Osteoblast (primary cell): ENCODE data around the gene CECR2. TPM values are rescaled to one million over a fixed set of nuclear protein-coding genes. Genes with fewer than 3 reads are reported as not detected.

Experiments used
- DNase-seq: peaks from one replicate; pipeline ENCODE4 v3.0.0; 2011; ENCODE audit warnings: low spot score, mixed read lengths; ENCODE audit not compliant: insufficient read length; ENCODE audit errors: missing footprints
- H2AFZ ChIP-seq: 2 replicates; pipeline ENCODE4 v1.6.0; 2011; ENCODE audit warnings: mild to moderate bottlenecking, low read length
- H3K27ac ChIP-seq: 2 replicates; pipeline ENCODE4 v1.5.1; 2011; ENCODE audit warnings: mild to moderate bottlenecking, low read depth, low read length, moderate library complexity
- H3K27me3 ChIP-seq: 2 replicates; pipeline ENCODE4 v1.6.0; 2012; ENCODE audit warnings: mild to moderate bottlenecking, control low read depth, inconsistent platforms, low read length, moderate library complexity; ENCODE audit not compliant: insufficient read depth
- H3K36me3 ChIP-seq: 2 replicates; pipeline ENCODE4 v1.5.1; 2011; ENCODE audit warnings: mild to moderate bottlenecking, low read length, control low read depth, moderate library complexity; ENCODE audit not compliant: insufficient read depth
- H3K4me1 ChIP-seq: 2 replicates; pipeline ENCODE4 v1.5.1; 2011; ENCODE audit warnings: mild to moderate bottlenecking, low read length, control low read depth, moderate library complexity; ENCODE audit not compliant: insufficient read depth
- H3K4me2 ChIP-seq: 2 replicates; pipeline ENCODE4 v1.6.0; 2011; ENCODE audit warnings: mild to moderate bottlenecking, low read length; ENCODE audit not compliant: insufficient read depth
- H3K4me3 ChIP-seq: fragments of 200-600 bp; sonication (generic); 3 replicates; pipeline ENCODE4 v1.5.1; 2012; ENCODE audit warnings: mild to moderate bottlenecking, low read length, inconsistent platforms; ENCODE audit not compliant: insufficient read depth
- H3K79me2 ChIP-seq: 2 replicates; pipeline ENCODE4 v1.6.0; 2012; ENCODE audit warnings: mild to moderate bottlenecking, low read length, control low read depth, inconsistent platforms; ENCODE audit not compliant: insufficient read depth
- H3K9me3 ChIP-seq: 2 replicates; pipeline ENCODE4 v1.5.1; 2011; ENCODE audit warnings: low read depth, low read length, control low read depth
- H4K20me1 ChIP-seq: 2 replicates; pipeline ENCODE4 v1.6.0; 2012; ENCODE audit warnings: mild to moderate bottlenecking, low read length, control low read depth; ENCODE audit not compliant: insufficient read depth
- CTCF ChIP-seq: IDR thresholded peaks from 2 replicates; pipeline ENCODE4 v1.5.1; 2011; ENCODE audit warnings: mild to moderate bottlenecking, low read depth, low read length, moderate library complexity; ENCODE audit errors: extremely low read depth
- total RNA-seq: library from RNA; depleted of rRNA; stranded (reverse); fragments of >200 nt; gene quantifications from 2 replicates; pipeline ENCODE4 v1.2.3, GENCODE V29; 2012

CECR2 gene
- total RNA-seq, 1 donor = not detected

- no peaks in the 10 kb centered on the region for H3K79me2 ChIP-seq
- no peak overlapping the region for H3K4me2 ChIP-seq
- H2AFZ ChIP-seq = no peak overlapping the region
- H3K4me1 ChIP-seq = no peaks in the 10 kb centered on the region
- H4K20me1 ChIP-seq = no peaks in the 10 kb centered on the region
- no peak overlapping the region for H3K27ac ChIP-seq
- no peaks in the 10 kb centered on the region for H3K27me3 ChIP-seq
- H3K9me3 ChIP-seq = no peaks in the 10 kb centered on the region
- H3K4me3 ChIP-seq = no peak overlapping the region
- no peaks in the 10 kb centered on the region for H3K36me3 ChIP-seq
- no peak for DNase-seq
- TF ChIP-seq CTCF = no peak
These were observed 67.7 kb downstream of the CECR2 start for GRCh38 chr22:17436981-17437412.

- H2AFZ ChIP-seq = no peak overlapping the region
- H3K4me2 ChIP-seq = no peak overlapping the region
- no peaks in the 10 kb centered on the region for H4K20me1 ChIP-seq
- no peaks in the 10 kb centered on the region for H3K4me1 ChIP-seq
- DNase-seq = no peak
- H3K27ac ChIP-seq = no peak overlapping the region
- TF ChIP-seq CTCF = no peak
- no peak overlapping the region for H3K4me3 ChIP-seq
- H3K27me3 ChIP-seq = no peaks in the 10 kb centered on the region
- no peaks in the 10 kb centered on the region for H3K36me3 ChIP-seq
- no peaks in the 10 kb centered on the region for H3K79me2 ChIP-seq
- no peaks in the 10 kb centered on the region for H3K9me3 ChIP-seq
These were observed 68.8 kb downstream of the CECR2 start for GRCh38 chr22:17438026-17438425.

GRCh38 chr22:17441326-17441725, 72.1 kb downstream of the CECR2 start:
- Histone ChIP-seq H3K27me3 (no peaks in the 10 kb centered on the region), H3K4me3 (no peak overlapping the region), H3K4me2 (no peak overlapping the region), H3K79me2 (no peaks in the 10 kb centered on the region), H3K9me3 (no peaks in the 10 kb centered on the region), H2AFZ (no peak overlapping the region), H3K36me3 (no peaks in the 10 kb centered on the region), H3K27ac (no peak overlapping the region), H3K4me1 (no peaks in the 10 kb centered on the region), H4K20me1 (no peaks in the 10 kb centered on the region)
- TF ChIP-seq CTCF = no peak
- DNase-seq = no peak

GRCh38 chr22:17443405-17444203, 74.3 kb downstream of the CECR2 start:
- no peak overlapping the region for H3K27ac ChIP-seq
- H3K4me2 ChIP-seq = no peak overlapping the region
- H3K79me2 ChIP-seq = no peaks in the 10 kb centered on the region
- DNase-seq = no peak
- H3K4me1 ChIP-seq = no peaks in the 10 kb centered on the region
- no peak overlapping the region for H2AFZ ChIP-seq
- no peak for TF ChIP-seq CTCF
- no peaks in the 10 kb centered on the region for H3K9me3 ChIP-seq
- no peaks in the 10 kb centered on the region for H3K27me3 ChIP-seq
- H4K20me1 ChIP-seq = no peaks in the 10 kb centered on the region
- no peak overlapping the region for H3K4me3 ChIP-seq
- H3K36me3 ChIP-seq = no peaks in the 10 kb centered on the region
